ENCODE measurements around the gene SMURF1.
A peak's percentile ranks its signal among the peaks of the same experiment; 100 is the strongest.

SMURF1 gene

GRCh38 chr7:99098824-99099498 lies 44.9 kb downstream of the SMURF1 start:
- TF ChIP-seq CTCF (IDR thresholded peaks at IDR 0.05; ENCODE audit: insufficient read depth, low read depth, low read length, missing control alignments), result no peak
- DNase-seq (ENCODE audit: low read depth), result no peak
- H3K4me3 ChIP-seq (ENCODE audit: low read depth, low read length), result no peak overlapping the region

DNA sequence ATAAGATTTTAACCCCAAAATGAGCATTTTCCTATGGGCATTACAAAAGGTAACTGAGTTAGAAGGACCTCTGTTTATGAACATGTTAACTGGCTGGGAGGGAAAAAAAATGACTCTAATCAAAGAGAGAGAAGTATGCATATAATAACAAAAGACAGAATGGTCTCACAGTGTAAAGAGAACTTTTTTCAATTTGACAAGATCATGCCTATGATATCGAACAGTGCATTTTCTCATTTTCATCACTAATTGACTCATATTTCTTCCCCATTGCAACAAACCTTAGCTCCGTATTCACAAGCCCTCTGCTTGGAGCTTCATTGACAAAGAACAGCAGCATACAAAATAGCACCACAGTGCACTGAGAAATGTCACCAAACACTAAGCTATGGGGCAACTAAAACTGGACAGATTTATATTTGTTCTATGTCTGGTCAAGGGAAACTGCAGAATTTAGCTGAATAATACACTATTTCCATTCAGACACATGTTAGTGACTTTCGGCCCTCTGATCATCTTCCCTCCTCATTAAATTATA lies 45.6 kb downstream of the SMURF1 start:
- no peak for DNase-seq (ENCODE audit: low read depth)
- no peak overlapping the region for H3K4me3 ChIP-seq (ENCODE audit: low read depth, low read length)
- TF ChIP-seq CTCF (IDR thresholded peaks at IDR 0.05; ENCODE audit: insufficient read depth, low read depth, low read length, missing control alignments), result no peak

- no peak for TF ChIP-seq CTCF (IDR thresholded peaks at IDR 0.05; ENCODE audit: insufficient read depth, low read depth, low read length, missing control alignments)
- DNase-seq (ENCODE audit: low read depth), result no peak
- no peak overlapping the region for H3K4me3 ChIP-seq (ENCODE audit: low read depth, low read length)
Observed at GRCh38 chr7:99097730-99098129, 46.2 kb downstream of the SMURF1 start.

DNA sequence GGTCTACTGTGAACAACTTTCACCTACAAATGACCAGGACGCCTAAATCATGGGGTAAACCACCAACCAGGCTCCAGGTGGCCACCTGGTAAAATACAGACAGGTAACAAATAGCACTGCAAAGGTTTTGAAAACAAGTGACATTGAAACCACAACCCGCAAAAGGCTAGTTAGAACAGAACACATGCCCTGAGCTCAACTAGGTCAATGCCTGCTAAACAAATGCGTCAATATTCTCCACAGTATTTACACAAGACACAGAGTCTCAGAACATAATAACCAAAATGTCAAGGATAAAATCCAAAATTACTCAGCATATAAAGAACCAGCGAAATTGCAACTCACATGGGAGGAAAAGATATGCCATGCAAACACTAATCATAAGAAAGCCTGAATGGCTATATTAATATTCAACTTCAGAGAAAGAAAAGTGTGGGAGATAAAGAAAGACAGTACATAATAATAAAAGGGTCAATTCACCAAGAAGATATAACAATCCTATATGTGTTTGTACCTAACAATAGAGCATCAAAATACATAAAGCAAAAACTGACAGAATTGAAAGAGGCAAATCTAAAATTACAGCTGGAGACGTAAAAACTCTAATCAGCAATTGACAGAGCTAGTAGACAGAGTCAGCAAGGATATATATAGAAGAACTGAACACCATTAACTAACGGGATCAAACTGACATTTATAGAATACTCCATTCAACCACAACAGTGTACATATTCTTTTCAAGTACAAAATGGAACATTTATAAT lies 47.6 kb downstream of the SMURF1 start:
- H3K4me3 ChIP-seq (ENCODE audit: low read depth, low read length), result no peak overlapping the region
- no peak for TF ChIP-seq CTCF (IDR thresholded peaks at IDR 0.05; ENCODE audit: insufficient read depth, low read depth, low read length, missing control alignments)
- peak; percentile 25 for DNase-seq (ENCODE audit: low read depth)

- H3K4me3 ChIP-seq (ENCODE audit: low read depth, low read length), result no peak overlapping the region
- TF ChIP-seq CTCF (IDR thresholded peaks at IDR 0.05; ENCODE audit: insufficient read depth, low read depth, low read length, missing control alignments), result no peak
Observed at GRCh38 chr7:99095698-99096097, 48.2 kb downstream of the SMURF1 start.

GRCh38 chr7:99094401-99094800 lies 49.5 kb downstream of the SMURF1 start:
- no peak for TF ChIP-seq CTCF (IDR thresholded peaks at IDR 0.05; ENCODE audit: insufficient read depth, low read depth, low read length, missing control alignments)
- DNase-seq (ENCODE audit: low read depth), result no peak
- H3K4me3 ChIP-seq (ENCODE audit: low read depth, low read length), result no peak overlapping the region

More at GRCh38 chr7:99095698-99096097, 48.2 kb downstream of the SMURF1 start:
- DNase-seq (ENCODE audit: low read depth), result no peak

Measured in GM12865 (cell line).